GM12801 (cell line): ENCODE measurements around the gene NRIP1.

ENCODE experiments used
- CTCF ChIP-seq: IDR thresholded peaks from one replicate; pipeline ENCODE4 v1.5.1; 2011; ENCODE audit warnings: control low read depth; ENCODE audit not compliant: insufficient read length; ENCODE audit errors: extremely low read depth

The NRIP1 gene

GRCh38 chr21:15096146-15096545 is 31.3 kb upstream of the NRIP1 start:
- TF ChIP-seq CTCF = no peak

GRCh38 chr21:15095326-15095725 is 30.5 kb upstream of the NRIP1 start:
- no peak for TF ChIP-seq CTCF

- TF ChIP-seq CTCF = no peak
Observed at GRCh38 chr21:15094706-15095105, 29.9 kb upstream of the NRIP1 start.

DNA sequence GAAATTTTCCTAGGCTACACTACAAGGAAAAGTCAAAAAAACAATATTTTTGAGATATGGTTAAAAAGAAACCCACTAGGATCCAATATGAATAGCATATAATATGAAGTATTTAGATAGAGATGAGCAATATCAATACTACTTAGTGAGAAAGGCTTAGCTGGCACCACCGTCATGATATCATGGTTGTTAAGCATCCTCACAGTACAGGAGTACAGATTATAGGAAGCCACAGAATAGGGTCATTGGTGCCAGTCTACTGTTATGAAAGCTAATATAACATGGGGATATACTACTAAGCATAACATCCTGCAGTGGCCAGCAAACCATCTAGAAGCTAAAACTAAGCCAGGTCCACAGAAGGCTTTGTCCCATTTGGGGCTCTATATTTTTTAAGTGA is 28.4 kb upstream of the NRIP1 start:
- TF ChIP-seq CTCF = no peak

DNA sequence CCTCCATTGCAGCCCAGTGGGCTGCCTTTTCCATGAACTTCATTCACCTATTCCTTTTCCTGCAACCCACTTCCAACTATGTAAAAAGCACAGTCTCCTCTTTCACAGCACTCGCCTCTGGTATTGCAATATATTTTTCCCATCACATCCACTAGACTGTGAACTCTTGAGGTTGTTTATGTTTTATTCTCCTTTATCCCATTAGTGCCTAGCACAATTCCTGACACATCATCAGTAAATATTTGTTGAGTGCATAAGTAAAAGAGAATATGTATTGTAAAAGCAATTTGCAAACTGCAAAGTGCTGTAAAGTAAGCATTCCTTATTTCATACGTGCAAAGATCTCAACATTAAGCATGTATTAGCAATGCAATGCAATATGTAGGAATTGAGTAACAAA is 27.9 kb upstream of the NRIP1 start:
- TF ChIP-seq CTCF = no peak

DNA sequence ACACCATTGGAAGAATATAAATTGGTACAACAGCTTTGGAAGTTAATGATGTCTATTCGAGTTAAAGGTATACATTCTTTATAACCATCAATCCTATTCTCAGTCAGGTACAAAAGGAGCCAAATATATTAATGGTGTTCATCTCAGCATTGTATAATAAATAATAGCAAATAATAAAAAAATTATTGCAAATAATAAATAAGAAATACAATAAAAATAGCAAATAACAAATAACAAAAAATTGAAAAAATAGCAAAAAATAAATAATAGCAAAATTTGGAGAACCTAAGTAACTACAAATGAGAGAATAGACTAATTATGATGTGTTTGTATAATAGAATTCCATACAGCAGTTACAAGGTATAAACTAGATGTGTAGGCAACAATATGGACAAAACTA is 25.6 kb upstream of the NRIP1 start:
- no peak for TF ChIP-seq CTCF

GRCh38 chr21:15088488-15088887 is 23.7 kb upstream of the NRIP1 start:
- TF ChIP-seq CTCF = no peak

GRCh38 chr21:15084668-15085067 is 19.9 kb upstream of the NRIP1 start:
- TF ChIP-seq CTCF = no peak
